SK-N-DZ (cell line): ENCODE data around the gene BANK1.

Source experiments
- DNase-seq: peaks from one replicate; pipeline ENCODE4 v3.0.0-alpha.2; 2015; ENCODE audit warnings: low spot score

The BANK1 gene

DNA sequence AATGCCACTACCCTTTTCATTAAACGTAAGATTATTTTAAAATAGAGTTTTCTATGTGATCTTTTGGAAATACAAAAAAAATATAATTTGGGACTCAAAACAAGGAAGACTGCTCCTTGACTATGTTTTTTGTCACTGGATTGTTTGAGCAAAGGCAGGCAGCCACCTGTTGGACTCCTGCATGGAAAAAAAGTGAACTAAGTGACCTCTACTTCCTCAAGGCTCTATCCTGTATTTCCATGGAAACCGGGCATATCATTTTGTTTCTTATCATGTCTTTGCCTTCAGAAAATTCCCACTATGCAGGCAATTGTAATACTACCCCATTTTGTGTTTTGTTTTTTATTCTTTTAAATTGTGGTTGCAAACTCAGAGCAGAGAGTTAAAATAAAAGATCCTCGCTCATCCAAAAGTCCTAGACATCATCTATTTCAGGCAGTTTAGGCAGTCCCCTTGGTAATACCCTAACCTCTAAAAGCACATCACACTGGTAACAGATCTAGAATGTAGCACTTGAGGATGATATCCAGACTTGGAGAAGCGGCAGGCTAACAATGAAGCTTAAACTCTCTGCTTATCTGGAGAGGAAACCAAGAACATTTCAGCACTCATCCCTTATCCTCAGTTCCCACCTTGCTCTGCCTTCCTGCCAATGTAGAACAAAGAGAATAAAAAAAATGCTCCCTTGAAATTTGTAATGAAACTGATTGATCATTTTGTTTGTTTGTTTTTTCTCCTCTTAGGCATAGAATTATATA lies 165.7 kb downstream of the BANK1 start:
- no peak for DNase-seq

DNA sequence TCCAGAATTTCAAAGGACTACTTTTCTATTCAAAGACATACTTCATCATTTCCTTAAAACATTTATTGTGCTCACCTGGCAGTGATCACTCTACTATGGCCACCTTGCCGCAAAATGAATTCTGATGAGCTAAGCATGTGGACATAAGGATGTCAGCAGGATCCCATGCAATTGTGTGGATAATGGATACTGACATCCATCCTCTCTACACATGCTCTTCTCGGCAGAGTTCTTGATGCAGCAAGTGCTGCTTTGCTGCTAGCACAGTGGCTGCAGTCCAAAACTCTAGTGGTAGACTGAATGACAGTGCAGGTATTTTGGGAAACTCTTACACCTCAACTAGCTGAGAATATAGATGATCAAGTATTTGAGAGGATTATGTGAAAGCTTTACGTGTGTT lies 168.0 kb downstream of the BANK1 start:
- DNase-seq: no peak

DNA sequence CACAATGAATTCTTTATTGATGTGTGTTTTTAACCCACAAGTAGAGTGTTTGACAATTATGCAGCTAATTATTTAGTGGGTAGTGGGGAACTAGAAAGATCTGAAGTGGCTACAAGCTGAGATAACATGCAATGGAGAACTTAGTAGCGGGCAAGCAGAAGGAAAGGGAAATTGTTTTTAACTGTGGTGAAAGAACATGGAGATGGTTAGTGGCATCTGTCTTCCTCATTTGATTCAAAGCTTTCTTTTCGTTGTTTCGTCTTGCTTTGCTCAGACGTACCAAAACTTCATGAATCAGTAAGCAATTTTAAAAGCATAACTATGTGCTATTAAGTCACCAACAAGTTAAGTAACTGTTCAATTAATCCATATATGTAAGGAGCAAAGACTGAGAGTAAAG lies 169.9 kb downstream of the BANK1 start:
- DNase-seq: no peak

DNA sequence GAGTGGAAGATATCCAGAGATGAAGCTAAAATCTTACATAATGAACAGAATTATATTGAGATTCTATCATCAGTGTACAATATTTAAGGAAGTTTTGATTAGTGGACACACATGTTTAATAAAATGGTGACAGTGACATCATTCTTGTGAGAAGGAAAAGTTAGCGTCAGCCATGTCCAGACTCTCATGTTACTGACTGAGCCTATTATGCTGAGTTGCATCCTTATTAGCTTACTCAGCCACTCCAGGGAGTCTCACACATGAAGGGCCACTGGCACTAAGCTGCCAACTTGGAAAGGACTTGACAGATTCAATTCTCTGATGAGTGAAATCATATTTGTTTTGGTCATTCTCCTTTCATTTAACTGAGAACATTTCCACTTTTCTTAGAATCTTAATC lies 170.6 kb downstream of the BANK1 start:
- no peak for DNase-seq

DNA sequence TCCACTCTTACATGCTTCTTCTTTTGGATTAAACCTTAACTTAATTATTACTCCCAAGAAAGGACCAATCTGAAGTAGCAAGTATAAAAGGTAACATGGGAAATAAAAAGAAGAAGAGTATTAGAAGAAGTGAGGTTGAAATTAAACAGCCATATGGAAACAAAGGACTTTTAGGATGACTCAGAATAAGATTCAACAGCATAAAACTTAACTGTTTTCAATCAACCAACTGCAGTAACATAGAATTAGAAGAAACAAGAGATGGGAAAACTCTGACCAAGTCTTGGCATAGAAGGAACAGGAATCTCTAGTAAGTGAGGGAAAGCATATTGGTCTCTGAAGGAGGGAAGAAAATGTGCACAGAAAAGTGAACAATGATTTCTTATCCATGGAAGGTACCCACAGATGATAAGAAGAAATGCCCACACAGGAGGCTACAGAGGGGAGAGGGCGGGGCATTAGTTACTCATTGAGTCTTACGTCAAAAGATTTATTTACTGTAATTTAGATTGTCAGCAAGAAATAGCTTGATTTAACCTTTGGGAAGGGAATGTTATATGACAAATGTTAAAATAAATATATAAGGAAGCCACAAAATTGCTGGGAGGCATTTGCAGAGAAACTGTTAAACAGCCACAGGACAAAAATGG lies 177.3 kb downstream of the BANK1 start:
- no peak for DNase-seq

DNA sequence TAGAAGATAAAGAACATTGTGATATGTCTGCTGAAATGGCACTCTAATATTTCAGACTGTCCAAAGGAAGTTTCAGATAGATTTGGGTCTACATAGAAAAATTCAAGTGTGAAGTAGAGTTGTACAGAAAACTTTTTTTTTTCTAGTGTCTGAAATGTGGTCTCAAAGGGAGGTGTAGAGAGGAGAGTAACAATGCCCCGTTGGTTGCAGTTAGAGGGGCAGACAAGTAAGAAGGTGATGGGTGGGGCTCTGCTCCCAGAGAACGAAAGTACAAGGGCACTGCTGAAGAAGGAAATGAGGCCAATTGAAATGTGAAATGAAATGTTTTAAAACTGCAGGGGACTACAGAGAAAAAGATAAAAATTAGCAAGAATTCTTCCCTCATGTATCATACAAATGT lies 177.8 kb downstream of the BANK1 start:
- DNase-seq: no peak

DNA sequence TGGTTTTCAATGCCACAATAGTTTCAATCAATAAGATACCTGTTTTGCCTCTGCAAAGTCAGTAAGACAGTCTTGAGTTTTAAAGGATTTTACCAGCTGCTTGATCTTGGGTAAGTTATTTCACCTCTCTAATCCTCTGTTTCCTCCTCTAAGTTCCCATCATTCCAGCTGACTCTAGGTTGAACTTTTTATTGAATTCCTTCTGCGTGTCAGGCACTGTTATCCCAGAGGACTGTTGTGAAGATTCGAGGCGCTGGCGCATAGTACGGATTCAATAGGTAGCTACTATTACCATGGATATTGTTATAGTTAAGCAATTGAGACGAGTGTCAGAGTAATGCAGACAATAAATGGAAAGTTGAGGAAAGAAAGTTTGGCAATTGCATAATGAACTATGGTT lies 179.4 kb downstream of the BANK1 start:
- no peak for DNase-seq

DNA sequence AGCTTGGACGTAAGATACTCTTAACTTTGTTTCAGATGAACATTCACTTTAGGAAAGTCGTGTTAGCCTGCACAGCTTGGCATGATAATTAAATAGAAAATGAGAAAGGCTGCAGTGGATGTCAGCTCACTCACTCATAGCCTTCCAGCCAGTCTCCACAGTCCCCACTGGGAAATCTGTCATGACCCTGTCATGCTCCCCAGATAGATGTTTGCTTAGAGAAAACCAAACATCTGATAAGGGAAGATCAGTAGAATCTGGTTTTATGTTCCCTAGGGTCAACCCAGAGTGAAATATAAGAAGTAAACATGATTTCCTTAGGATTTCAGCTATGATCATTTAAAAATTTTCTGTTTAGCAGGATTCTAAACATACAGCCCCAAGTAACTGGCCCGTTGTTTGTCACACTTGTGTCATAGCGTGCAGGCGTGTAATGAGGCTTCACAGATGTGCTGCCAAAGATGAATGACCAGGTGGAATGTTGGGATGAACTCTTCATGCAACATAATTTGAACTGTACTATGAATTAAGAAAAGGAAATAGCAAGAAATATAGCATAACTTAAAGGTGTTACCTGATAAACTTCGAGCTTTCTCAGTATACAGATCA lies 180.1 kb downstream of the BANK1 start:
- DNase-seq: peak; percentile 60

DNA sequence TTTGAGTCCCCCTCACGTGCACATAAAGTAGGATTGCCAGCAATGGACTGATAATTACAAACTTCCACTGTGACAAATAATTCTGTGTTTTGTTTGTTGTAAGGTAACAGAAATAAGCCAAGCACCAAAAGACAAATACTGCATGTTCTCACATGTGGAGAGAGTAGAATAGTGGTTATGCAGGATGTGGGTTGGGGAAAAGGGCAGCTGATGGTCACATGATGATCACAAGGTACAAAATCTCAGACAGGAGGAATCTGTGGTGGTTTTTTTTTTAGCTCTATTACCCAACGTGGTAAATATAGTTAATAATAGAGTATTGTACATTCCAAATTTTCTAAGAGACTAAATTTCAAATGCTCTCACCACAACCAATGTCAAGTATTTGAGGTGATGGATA lies 182.3 kb downstream of the BANK1 start:
- DNase-seq: no peak

DNA sequence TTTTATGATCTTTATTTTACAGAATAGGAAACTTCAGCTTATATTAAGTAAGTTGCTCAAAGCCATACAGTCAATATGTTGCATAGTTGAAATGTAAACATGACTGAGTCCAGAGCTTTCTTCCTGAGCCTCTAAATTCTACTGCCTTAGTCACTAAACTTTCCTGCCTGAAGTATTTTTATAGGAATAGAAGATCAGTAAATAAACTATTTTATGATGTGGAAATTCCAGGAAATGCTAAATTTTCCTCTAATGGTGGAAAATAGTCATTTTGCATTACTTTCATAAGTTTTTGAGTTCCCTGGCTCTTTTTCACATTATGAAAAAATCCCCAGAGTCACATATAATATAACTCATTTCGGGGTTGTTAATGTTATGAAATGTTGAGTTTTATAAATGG lies 182.8 kb downstream of the BANK1 start:
- no peak for DNase-seq

DNA sequence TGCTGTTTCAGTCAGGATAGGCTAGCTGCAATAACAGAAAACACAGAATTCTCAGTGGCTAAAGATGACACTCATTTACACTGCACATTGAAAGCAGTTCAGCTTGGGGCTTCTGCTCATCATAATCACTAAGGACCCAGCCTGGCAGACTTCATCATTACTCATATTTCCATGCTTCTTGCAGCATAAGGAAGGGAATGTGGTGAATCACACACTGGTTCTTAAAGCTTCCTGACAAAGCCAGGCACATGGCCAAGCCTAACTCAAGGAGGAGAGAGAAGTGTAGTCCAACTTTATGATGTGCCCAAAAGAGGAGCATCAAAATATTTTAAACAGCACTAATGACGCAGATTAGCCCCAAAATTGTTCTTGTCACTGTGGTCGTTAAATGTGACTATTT lies 186.5 kb downstream of the BANK1 start:
- DNase-seq: no peak

DNA sequence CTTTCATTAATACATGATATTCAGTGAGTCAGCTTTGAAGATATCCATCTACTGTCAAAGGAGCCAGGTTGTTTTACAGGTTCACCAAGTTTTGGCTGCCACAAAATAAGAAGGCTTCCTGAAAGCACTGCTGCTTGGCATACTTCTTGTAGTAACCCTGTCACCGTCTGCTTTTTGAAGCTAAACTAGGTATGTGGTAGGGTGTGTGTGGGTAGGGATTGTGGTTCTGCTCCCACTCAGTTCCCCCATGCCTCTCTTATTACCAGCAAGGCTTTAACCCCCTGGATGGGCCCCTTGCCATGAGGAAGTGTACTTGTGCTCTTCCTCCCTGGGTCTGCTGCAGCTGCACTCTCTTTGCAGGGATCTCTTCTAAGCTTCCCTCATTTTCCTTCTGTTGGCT lies 191.2 kb downstream of the BANK1 start:
- DNase-seq: no peak

DNA sequence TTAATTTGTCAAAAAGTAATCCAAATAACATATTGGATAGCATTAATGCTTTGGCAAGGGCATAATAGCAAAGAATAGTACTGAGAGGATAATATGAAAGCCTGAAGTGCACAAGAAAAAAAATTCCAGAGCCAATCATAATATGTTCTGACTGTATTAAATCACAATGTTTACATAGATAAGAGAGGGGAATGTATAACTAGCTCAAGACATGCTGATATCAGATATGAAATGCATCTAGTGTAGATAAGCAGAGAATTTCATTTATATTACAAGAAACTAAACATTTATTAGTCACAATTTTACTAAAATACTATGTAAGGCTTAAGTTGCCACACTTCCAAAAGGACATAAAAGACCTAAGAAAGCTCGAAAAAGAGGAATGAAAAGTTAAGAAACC lies 193.3 kb downstream of the BANK1 start:
- DNase-seq: no peak

DNA sequence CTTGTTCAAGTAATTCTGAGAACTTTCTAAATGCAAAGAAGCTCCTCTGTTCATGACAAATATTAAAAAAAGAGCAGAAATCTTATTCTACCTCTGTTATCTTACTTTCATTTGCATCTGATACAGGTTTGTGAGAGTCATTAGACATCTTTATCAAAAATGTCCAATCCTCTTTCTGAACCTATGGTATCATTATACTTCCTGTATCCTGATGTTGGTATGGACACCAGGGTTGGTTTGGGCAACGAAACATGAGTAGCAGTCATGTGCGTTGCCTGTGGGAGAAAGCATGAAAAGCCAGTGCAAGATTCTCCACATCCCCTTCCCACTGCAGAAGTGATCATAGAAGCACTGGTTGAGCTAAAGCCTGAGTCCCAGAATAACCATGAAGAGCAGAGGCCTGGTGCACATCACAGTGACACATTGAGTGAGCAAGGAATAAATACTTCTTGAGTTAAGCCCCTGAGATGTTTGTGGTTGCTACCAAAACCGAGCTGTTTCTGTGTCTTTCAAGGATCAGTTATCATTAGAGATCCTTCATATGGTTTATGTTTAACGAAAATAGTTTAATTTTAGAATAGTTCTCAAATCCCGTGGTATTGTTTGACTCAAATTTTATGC lies 197.2 kb downstream of the BANK1 start:
- DNase-seq: no peak

DNA sequence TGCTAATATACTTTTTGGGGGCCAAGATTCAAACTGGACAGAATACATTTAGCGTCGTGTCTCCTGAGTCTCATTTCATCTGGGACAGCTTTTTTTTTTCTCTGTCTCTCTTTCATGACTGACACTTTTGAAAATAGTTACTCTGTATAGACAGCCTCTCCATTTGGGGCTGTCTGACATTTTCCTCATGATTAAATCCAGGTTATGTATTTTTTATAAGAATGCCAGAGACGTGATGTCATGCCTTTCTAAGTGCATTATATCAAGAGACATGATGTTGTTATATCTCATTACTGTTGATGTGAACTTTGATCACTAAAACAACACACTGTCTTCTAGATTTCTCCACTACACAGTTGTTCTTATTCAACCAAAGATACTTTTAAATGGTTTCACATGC lies 199.0 kb downstream of the BANK1 start:
- DNase-seq: no peak

DNA sequence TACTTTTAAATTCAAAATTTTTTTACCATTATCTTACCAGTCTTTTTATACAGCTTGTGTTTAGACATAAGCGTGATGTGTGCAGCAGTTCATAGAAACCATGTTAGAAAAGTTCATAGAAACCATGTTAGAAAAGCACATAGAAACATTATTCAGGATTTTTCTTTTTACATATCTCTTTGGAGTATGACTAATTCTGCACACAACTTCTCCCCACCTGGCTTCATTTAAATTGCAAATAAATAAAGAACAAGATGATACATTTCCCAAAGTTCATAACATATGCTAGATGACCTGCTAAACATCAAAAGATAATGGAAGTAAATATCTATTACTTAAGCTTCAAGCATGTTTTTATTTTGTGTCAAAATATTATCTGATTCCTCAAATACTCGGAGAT lies 201.9 kb downstream of the BANK1 start:
- DNase-seq: no peak

DNA sequence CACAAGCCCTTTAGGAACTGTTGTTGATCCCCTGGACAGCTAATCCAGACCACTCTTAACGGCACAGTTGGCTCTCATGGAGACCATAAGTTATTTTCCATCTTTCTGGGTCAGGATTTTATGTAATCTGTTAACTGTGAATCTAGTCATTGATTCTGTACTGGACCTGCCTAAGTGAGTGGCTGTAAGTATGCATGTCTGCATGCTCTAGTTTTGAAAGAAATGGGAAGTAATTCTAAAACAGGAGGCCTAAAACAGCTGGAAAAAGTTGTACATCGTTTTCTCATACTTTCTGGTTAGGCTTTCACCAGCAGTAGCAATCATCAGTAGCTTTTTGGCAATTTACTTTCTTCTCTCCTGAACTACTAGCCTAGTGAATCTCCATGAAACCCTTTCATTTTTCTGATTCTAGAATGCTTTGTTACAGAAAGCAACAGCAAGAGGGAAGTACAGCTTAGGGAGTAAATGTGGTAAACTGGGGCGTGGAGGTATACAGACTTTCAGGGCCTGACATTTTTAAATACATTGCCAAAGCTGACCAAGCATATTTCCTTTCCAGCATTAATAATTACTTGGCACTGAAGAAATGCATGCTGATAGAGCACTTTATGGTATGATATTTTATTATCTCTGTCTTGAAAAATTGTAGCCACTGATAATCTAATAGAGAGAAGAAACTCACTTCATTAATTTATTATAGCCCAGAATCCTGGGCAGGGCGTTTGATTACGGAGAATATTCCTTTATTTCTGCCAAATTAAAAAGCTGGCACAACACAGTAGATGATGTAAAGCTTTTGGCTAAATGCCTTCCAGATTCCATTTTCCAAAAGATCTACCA lies 202.7 kb downstream of the BANK1 start:
- no peak for DNase-seq

DNA sequence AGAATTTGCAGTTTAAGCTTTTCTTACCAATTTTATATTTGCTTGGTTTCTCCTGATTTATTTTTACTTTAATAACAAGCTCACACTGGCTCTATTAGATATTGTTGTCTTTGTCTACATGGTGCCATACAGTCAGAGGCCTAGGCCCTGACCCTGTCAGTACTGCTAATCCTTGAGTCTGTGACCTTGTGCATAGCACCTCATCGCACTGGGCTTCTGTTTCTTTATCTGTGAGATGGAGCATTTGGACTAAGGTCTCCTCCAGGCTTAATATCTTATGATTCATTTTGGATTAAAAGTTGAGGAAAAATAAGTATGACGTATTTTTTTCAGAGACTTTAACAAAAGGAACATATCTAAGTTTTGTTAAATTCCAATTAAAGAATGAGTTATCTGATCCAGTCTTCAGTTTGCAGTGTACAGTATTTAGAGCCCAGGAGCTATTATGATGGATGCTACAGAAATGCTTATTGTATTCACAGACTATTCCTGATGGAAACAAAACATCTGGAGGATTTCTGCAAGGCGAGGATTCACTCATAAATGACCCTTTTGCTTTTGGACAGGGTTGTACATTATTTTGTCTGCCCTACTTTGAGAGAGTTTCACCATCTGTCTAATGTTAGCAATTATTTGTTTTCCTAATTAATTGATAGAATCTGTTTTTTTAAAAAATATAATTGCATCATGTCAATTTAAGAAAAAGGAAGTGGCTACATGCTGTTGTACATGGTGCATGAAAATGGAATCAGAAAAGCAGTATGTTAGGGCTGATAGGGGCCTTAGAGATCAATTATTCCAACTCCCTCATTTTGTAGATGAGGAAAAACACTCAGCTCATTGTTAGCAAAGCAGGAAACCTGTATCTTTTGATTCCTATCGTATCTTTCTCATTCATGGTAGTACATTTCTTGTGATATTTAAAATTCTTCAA lies 203.6 kb downstream of the BANK1 start:
- DNase-seq: no peak

DNA sequence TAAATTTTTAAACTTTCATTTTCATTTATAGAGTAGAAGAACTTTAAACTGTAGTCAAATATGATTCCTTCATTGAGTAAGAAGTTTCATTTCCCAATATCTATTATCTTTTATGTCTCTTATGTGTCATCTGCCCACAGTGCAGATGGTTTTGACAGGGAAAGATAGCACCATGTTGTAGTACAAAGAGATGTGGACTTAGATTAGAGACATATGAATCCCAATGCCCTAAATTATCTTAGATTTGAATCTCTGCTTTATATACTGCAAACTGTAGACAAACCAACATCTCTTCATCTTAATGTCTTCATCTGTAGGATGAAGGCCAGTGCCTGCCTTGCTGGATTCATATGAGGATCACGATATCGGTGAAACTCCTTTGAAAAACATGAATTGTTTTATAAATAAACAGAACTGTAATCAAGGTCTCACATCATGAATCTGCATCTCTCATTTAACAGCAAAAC lies 217.5 kb downstream of the BANK1 start:
- DNase-seq: peak; percentile 60

DNA sequence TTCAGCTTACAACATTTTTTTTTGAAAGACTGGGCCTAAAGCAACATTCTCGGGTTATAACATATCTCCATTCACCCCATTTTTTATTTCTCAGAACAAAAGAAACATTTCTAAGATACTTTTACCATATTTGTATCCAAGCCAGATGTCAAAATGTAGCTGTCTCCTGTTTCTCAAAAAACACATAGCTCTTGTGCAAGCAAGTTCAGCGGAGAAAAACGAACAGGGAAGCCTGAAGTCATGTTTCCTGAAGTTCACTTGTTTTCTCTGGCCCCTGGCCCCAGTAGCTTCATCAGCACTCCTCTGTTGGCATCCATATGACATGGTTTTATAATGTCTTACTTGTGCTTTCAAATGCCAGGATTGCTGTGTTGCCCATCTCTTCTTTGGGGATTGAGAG lies 218.2 kb downstream of the BANK1 start:
- peak; percentile 8 for DNase-seq

DNA sequence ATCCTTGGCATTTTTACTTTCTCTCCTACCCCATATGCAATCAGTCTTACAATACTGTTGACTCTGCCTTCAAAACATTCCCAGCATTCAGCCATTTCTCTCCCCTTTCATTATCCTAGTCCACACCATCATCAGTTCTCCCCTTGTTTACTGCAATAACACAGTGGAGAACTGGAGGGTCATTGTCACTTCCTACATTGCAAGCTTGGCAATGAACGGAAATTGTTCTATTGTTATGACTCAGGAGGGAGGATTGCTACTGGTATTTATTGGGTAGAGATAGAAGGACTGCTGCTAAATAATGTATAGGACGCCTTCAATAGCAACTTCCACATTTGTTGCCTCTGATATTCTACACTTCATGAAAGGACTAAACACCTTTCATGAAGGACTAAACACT lies 231.8 kb downstream of the BANK1 start:
- DNase-seq: no peak
